ENCODE data around the gene DNM3.

Gene DNM3

GRCh38 chr1:172442843-172443565, 601.7 kb downstream of the DNM3 start:
- DNase-seq, result no peak

GRCh38 chr1:172443666-172444453, 602.6 kb downstream of the DNM3 start, which contains the start of gene PIGC:
Gene PIGC (minus strand): TSS chr1:172444069. CDS start chr1:172442622, 1,447 bp downstream.
- DNase-seq, result peak; percentile 92 to 96 (median 95)

- no peak for DNase-seq
Measured at GRCh38 chr1:172446547-172446946, 605.2 kb downstream of the DNM3 start.

- DNase-seq, result peak in 1 of 3 donors; percentile 18
Measured at GRCh38 chr1:172447641-172448040, 606.3 kb downstream of the DNM3 start.

GRCh38 chr1:172448995-172449584, 607.8 kb downstream of the DNM3 start:
- DNase-seq, result no peak

- peak; percentile 79 to 85 (median 82) for DNase-seq
Measured at GRCh38 chr1:172449585-172450523, 608.6 kb downstream of the DNM3 start.

- DNase-seq, result no peak
Measured at GRCh38 chr1:172450524-172450885, 609.2 kb downstream of the DNM3 start.

- DNase-seq, result no peak
Measured at GRCh38 chr1:172451002-172451443, 609.7 kb downstream of the DNM3 start.

GRCh38 chr1:172452536-172453152, 611.3 kb downstream of the DNM3 start:
- no peak for DNase-seq

GRCh38 chr1:172453153-172453545, 611.9 kb downstream of the DNM3 start:
- DNase-seq, result no peak

- no peak for DNase-seq
Measured at GRCh38 chr1:172453607-172454006, 612.3 kb downstream of the DNM3 start.

GRCh38 chr1:172455451-172455850, 614.2 kb downstream of the DNM3 start:
- DNase-seq, result no peak

GRCh38 chr1:172456344-172456769, 615.1 kb downstream of the DNM3 start:
- DNase-seq, result no peak

- DNase-seq, result no peak
Measured at GRCh38 chr1:172457479-172458130, 616.3 kb downstream of the DNM3 start.

- DNase-seq, result no peak
Measured at GRCh38 chr1:172460177-172460576, 618.9 kb downstream of the DNM3 start.

GRCh38 chr1:172460887-172461315, 619.6 kb downstream of the DNM3 start:
- no peak for DNase-seq

All from suppressor macrophage treated with lipopolysaccharide for 1 hour (primary cell).